Measurements from ENCODE around the gene NSUN4. TPM values are rescaled to one million over a fixed set of nuclear protein-coding genes. Genes with fewer than 3 reads are reported as not detected.
A peak's percentile ranks its signal among the peaks of the same experiment; 100 is the strongest.

The NSUN4 gene
- total and polyA plus RNA-seq, 2 of the 13 experiments (the other 11 are each of a cell fraction or from before 2014, with no cell fraction given), result 21.5 to 23.5 TPM

GRCh38 chr1:46302641-46303037, 38.0 kb upstream of the NSUN4 start (continued):
- no peak for TF ChIP-seq ZNF350 (CRISPR knock-in tag; IDR thresholded peaks at IDR 0.05; ENCODE audit: borderline replicate concordance, low read depth)
- no peak for TF ChIP-seq ZBTB34 (CRISPR knock-in tag; IDR thresholded peaks at IDR 0.05)
- TF ChIP-seq ZBTB7B (CRISPR knock-in tag; IDR thresholded peaks at IDR 0.05), result peak; percentile 61
- no peak for TF ChIP-seq NAIF1 (CRISPR knock-in tag; IDR thresholded peaks at IDR 0.05; ENCODE audit: borderline replicate concordance)
- TF ChIP-seq NR2C2 (CRISPR knock-in tag; IDR thresholded peaks at IDR 0.05; ENCODE audit: borderline replicate concordance), result no peak
- TF ChIP-seq CSRNP1 (CRISPR knock-in tag; IDR thresholded peaks at IDR 0.05), result peak; percentile 39; the same call in 1 of the 2 replicates
- no peak for TF ChIP-seq ZNF792 (CRISPR knock-in tag; IDR thresholded peaks at IDR 0.05)
- TF ChIP-seq THYN1 (CRISPR knock-in tag; IDR thresholded peaks at IDR 0.05; ENCODE audit: borderline replicate concordance, low read depth), result no peak
- TF ChIP-seq ZBTB8A (CRISPR knock-in tag; IDR thresholded peaks at IDR 0.05; ENCODE audit: borderline replicate concordance, low read depth), result no peak
- TF ChIP-seq RNF219 (CRISPR knock-in tag; IDR thresholded peaks at IDR 0.05), result no peak
- TF ChIP-seq KLF11 (CRISPR knock-in tag; IDR thresholded peaks at IDR 0.05), result no peak
- no peak for TF ChIP-seq CENPT (CRISPR knock-in tag; IDR thresholded peaks at IDR 0.05; ENCODE audit: low read depth)
- peak; percentile 51 for TF ChIP-seq RBFOX2 (IDR thresholded peaks at IDR 0.05; ENCODE audit: low read depth, low read length)
- TF ChIP-seq TRIM24 (CRISPR knock-in tag; IDR thresholded peaks at IDR 0.05), result no peak
- TF ChIP-seq, protein P1, sequence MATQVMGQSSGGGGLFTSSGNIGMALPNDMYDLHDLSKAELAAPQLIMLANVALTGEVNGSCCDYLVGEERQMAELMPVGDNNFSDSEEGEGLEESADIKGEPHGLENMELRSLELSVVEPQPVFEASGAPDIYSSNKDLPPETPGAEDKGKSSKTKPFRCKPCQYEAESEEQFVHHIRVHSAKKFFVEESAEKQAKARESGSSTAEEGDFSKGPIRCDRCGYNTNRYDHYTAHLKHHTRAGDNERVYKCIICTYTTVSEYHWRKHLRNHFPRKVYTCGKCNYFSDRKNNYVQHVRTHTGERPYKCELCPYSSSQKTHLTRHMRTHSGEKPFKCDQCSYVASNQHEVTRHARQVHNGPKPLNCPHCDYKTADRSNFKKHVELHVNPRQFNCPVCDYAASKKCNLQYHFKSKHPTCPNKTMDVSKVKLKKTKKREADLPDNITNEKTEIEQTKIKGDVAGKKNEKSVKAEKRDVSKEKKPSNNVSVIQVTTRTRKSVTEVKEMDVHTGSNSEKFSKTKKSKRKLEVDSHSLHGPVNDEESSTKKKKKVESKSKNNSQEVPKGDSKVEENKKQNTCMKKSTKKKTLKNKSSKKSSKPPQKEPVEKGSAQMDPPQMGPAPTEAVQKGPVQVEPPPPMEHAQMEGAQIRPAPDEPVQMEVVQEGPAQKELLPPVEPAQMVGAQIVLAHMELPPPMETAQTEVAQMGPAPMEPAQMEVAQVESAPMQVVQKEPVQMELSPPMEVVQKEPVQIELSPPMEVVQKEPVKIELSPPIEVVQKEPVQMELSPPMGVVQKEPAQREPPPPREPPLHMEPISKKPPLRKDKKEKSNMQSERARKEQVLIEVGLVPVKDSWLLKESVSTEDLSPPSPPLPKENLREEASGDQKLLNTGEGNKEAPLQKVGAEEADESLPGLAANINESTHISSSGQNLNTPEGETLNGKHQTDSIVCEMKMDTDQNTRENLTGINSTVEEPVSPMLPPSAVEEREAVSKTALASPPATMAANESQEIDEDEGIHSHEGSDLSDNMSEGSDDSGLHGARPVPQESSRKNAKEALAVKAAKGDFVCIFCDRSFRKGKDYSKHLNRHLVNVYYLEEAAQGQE (IDR thresholded peaks at IDR 0.05; ENCODE audit: borderline replicate concordance in 1 of 2, low read depth in 1 of 2, low read length in 2 of 2), result no peak
- no peak for TF ChIP-seq CREBL2 (CRISPR knock-in tag; IDR thresholded peaks at IDR 0.05; ENCODE audit: borderline replicate concordance)

All from HepG2 (cell line).